ENCODE measurements around the gene SRSF3. TPM values are rescaled to one million over a fixed set of nuclear protein-coding genes. Genes with fewer than 3 reads are reported as not detected.
A peak's percentile ranks its signal among the peaks of the same experiment; 100 is the strongest.
"Not testable (repeated sequence)": the region's sequence is repeated elsewhere in the genome, so short reads cannot be mapped to it uniquely, and the experiment has no call there.

Gene SRSF3
- total RNA-seq, 3 donors from 2014 or later: 163 to 425 (median 276) TPM

GRCh38 chr6:36605143-36605542 is 11.0 kb downstream of the SRSF3 start:
- intact Hi-C loops (cut with DNase I; ENCODE audit: low total_unique reads): no loop called here
- Histone ChIP-seq H3K27ac (no peak overlapping the region), H3K4me1 (peaks cover 2 to 16% of the 10 kb centered on the region in 2 donors), H3K27me3 (no peaks in the 10 kb centered on the region), H3K4me3 (no peak overlapping the region), H3K36me3 (peaks cover 13% of the 10 kb centered on the region), H3K9me3 (no peaks in the 10 kb centered on the region)
- no peak for DNase-seq (ENCODE audit: low spot score in 2 of 2)
- TF ChIP-seq POLR2A (IDR thresholded peaks at IDR 0.05) (no peak), POLR2AphosphoS5 (IDR thresholded peaks at IDR 0.05) (no peak), CTCF (IDR thresholded peaks at IDR 0.05) (no peak)

GRCh38 chr6:36605560-36606391 is 11.6 kb downstream of the SRSF3 start:
- TF ChIP-seq POLR2A (IDR thresholded peaks at IDR 0.05) (no peak), CTCF (IDR thresholded peaks at IDR 0.05) (peak in 1 of 3 donors; percentile 13)
- Histone ChIP-seq H3K9me3 (no peaks in the 10 kb centered on the region), H3K27ac (peak overlapping the region; percentile 33 to 48), H3K36me3 (peaks cover 13% of the 10 kb centered on the region), H3K4me1 (peaks cover 2 to 15% of the 10 kb centered on the region in 2 donors), H3K27me3 (no peaks in the 10 kb centered on the region), H3K4me3 (no peak overlapping the region)
- DNase-seq (ENCODE audit: low spot score in 2 of 2): no peak
- intact Hi-C loops (cut with DNase I; ENCODE audit: low total_unique reads): no loop called here

GRCh38 chr6:36607305-36607682 is 13.1 kb downstream of the SRSF3 start:
- peak overlapping the region in 1 of 2 donors; percentile 45 for H3K27ac ChIP-seq
- H3K4me3 ChIP-seq; DNase-seq (ENCODE audit: low spot score in 2 of 2); H3K9me3 ChIP-seq; H3K27me3 ChIP-seq; intact Hi-C loops (cut with DNase I; ENCODE audit: low total_unique reads): not testable (repeated sequence)
- H3K4me1 ChIP-seq: peaks cover 2 to 14% of the 10 kb centered on the region in 2 donors
- peaks cover 13% of the 10 kb centered on the region for H3K36me3 ChIP-seq

GRCh38 chr6:36607683-36608386 is 13.7 kb downstream of the SRSF3 start:
- H3K4me1 ChIP-seq: peaks cover 2 to 11% of the 10 kb centered on the region in 2 donors
- no peak overlapping the region for H3K4me3 ChIP-seq
- peaks cover 13% of the 10 kb centered on the region for H3K36me3 ChIP-seq
- TF ChIP-seq POLR2A (IDR thresholded peaks at IDR 0.05) (no peak), POLR2AphosphoS5 (IDR thresholded peaks at IDR 0.05) (peak; percentile 13 to 48 (median 30))
- no peaks in the 10 kb centered on the region for H3K27me3 ChIP-seq
- H3K27ac ChIP-seq: peak overlapping the region; percentile 50 to 60
- peaks cover 0 to 5% of the 10 kb centered on the region in 2 donors for H3K9me3 ChIP-seq
- peak in 1 of 2 donors; percentile 25 for DNase-seq (ENCODE audit: low spot score in 2 of 2)
- intact Hi-C loops (cut with DNase I; ENCODE audit: low total_unique reads): no loop called here

- peaks cover 2 to 4% of the 10 kb centered on the region in 2 donors for H3K4me1 ChIP-seq
- intact Hi-C loops (cut with DNase I; ENCODE audit: low total_unique reads): no loop called here
- H3K36me3 ChIP-seq: peaks cover 2% of the 10 kb centered on the region
- peaks cover 0 to 5% of the 10 kb centered on the region in 2 donors for H3K9me3 ChIP-seq
- peak overlapping the region; percentile 0 to 50 for H3K27ac ChIP-seq
- H3K27me3 ChIP-seq: no peaks in the 10 kb centered on the region
- no peak overlapping the region for H3K4me3 ChIP-seq
- TF ChIP-seq CTCF (IDR thresholded peaks at IDR 0.05): no peak
- TF ChIP-seq POLR2AphosphoS5 (IDR thresholded peaks at IDR 0.05): no peak
- TF ChIP-seq POLR2A (IDR thresholded peaks at IDR 0.05): no peak
- no peak for DNase-seq (ENCODE audit: low spot score in 2 of 2)
These were observed 14.8 kb downstream of the SRSF3 start for GRCh38 chr6:36608788-36609563.

Measured in breast epithelium (tissue), 4 donors.